ENCODE measurements around the gene SLC12A5.

The SLC12A5 gene

DNA sequence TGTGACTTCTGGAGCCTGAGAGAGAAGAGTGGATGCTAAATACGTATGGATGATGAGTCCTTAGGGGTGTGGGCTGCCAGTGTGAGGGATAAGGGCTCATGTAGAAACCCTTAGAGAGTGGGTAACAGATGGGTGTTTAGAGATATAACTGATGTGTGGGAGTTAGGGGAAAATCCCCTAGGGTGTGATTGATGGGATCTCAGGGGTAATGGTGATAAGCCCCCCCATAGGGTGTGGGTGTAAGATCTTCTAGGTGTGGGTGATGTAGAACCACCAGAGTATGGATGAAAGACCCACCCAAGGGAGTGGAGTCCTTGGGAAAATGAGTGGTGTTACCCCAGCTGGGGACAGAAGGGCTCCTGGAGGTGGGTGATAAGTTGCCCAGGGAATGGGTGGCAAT is 26.3 kb downstream of the SLC12A5 start:
- DNase-seq (ENCODE audit: low spot score) = no peak

DNA sequence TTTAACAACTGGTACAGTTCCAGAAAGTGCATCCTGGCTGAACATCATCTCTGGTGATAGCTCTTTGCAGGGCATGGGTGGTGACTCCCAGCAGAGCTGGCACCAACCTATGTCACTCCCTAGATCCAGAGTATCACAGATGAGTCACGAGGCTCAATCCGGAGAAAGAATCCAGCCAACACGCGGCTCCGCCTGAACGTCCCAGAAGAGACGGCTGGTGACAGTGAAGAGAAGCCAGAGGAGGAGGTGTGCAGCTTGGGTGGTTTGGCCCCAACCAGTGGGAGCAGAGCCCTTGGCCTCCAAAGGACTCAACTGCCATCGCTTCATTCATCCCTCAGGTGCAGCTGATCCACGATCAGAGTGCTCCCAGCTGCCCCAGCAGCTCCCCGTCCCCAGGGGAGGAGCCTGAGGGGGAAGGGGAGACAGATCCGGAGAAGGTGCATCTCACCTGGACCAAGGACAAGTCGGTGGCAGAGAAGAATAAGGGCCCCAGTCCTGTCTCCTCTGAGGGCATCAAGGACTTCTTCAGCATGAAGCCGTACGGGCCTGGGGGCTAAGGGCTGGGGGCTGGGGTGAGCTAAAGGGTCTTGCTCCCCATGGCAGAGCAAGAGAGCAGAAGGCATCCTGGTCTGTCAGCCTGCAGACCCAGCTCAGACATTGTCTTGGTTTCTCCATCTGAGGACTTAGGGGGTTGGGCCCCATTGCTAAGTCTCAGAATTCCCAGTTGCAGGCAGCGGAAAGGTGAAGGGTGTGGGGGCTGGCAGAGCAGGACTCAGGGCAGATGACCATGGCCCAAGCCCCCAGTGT is 27.2 kb downstream of the SLC12A5 start:
- DNase-seq (ENCODE audit: low spot score) = no peak

DNA sequence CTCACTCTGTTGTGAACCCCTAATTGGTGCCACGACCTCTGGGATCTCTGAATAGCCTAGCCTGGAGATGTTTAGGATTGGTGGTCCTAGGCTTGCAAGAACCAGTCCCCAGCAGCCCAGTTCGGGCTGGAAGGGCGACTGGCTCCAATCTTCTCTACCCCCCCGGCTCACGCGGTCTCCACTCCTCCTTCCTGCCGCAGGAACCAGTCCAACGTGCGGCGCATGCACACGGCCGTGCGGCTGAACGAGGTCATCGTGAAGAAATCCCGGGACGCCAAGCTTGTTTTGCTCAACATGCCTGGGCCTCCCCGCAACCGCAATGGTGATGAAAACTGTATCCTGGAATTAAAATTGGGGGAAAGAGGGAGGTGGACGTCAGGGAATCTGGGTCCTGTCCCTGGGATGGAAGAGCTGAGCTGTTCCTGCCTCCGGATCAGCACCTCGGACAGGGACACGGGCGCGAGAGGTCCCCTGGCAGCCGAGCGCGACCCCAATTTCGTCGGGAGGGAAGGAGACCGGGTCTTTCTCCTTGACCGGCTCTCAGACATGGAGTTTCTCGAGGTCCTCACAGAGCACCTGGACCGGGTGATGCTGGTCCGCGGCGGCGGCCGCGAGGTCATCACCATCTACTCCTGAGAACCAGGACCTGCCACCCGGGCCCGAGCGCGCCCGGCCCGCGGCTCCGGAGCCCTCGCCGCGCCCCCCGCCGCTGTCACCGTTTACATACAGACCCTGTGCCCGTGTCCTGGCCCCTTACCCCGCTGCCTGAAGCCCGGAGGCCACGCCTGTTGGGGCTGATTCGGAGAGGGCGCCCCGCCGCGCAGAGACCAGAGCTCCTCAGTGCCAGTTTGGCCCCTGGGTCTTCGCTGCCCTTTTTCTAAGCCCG is 28.2 kb downstream of the SLC12A5 start:
- peak; percentile 10 for DNase-seq (ENCODE audit: low spot score)

DNA sequence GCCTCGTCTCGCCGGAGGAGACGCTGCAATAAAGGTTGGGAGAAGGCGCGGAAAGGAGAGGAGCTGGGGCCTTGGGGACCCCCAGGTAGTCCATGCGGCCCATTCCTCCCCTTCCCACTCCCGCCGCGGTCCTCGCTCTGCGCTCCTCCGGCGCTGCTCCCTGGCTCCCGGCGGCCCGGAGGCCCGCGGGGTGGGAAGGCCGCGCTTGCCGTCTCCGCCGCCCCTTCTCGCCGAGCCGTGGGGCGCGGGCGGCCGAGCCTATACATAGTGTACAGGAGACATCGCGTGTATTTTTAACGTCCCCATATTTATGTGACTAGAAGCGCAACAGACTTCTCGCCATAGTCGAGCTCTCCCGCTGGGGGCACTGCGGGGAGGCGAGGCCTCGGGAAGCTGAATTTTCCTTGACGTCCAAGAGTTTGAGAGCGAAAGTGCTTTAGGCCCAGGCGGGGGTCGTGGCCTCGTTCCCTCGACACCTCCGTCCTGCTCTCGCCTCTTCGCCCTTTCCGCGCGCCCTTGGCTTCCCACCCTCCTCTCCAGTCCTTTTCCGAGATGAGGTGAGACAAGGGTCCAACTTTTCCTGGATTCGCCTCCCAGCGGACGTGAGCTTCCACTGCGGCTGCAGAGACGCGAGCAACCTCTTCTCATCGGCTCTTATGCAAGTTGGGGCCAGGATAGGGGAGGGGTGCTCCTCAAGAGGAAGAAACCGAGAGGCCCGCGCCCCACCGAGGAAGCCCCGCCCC is 29.0 kb downstream of the SLC12A5 start:
- peak; percentile 4 for DNase-seq (ENCODE audit: low spot score)

DNA sequence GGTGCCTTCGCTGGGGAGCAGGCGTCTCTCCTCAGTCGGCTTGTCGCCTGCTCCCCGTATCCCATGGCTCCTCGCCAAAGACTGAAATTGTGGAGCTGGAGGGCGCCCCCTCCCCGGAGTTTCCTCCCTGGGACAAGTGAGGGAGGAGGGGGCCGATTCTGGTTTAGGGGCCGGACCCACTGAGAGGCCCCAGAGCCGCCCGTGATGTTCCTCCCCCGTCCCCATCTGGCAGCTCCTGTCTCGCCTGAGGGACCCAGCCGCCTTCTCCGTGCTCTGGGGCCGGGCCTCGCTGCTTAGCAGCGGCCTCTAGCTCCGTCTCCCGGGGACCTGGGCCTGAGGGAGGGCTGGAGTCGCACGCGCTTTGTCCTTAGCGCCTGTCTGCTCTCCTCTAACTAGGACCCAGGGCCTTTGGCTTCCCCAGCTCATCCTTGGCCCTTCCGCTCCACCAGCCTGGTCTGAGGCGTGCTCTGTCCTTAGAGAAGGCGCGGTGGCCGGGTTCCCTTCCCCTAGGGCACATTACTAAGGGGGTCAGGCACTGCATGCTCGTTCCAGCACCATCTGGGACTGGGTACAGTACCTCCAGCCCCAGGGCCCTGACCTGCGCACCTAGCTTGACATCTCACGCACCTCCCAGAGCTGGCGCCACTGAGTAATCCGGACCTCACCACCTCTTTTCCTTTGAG is 29.7 kb downstream of the SLC12A5 start:
- no peak for DNase-seq (ENCODE audit: low spot score)

DNA sequence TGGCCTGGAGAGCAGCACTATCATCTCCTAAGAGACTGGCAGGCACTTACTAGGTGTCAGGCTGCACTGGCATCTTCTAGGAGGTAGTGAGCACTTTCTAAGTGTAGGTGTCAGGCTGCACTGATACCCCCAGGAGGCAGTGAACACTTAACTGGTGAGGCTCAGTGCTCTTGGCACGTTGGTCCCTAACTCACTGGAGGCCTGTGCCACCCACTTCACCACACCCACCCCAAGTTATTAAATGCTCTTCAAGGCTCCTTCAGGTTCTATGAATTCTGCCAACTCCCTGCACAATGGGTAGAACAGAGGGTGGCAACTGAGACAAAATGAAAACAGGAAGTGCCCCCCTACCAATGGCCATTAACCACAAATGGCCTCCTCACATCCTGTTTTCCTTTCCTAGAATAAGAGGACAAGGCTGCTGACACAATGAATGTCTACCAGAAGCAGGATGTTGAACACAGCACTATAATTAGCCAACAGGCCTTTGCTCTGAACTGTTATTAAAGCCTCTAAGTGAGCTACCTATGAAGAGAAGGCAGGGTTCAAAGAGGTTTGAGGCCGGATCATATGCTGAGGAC is 31.4 kb downstream of the SLC12A5 start:
- DNase-seq (ENCODE audit: low spot score) = peak; percentile 4

DNA sequence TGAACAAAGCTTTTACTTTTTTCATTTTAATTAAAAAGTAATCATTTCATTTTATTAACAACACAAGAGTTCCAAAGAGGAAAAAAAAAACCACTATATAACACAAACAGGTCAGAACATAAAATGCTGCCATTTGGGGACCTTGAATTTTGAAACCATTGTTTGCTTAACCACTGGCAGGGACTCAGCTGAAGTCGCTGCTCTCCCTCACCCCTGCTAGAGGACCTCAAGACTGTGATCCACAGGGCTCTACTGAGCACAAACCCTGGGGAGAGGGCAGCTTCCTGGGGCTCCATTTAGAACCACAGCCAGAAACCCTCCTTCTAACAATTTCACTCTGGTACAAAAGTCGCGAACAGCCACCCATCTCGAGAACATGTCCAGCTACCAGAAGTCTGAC is 32.0 kb downstream of the SLC12A5 start:
- no peak for DNase-seq (ENCODE audit: low spot score)

DNA sequence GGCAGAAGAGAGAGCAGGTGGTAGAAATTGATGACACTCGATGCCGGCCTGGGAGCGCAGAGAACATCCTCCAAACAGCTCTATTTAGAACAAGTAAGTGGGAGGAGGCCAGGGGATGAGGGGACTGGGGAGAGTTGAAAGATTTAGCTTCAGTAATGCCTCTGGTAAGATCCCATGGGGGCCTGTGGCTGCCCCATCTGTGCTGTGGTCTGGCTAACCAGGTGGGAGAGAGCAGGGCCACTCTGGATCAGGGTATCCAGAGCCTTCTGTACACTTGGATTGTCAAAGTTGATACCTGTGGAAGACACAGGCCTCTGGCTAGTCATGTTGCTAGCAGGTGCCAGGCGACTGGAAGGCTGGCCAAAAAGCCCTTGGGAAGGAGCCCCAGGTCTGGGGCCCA is 33.1 kb downstream of the SLC12A5 start:
- DNase-seq (ENCODE audit: low spot score) = no peak

DNA sequence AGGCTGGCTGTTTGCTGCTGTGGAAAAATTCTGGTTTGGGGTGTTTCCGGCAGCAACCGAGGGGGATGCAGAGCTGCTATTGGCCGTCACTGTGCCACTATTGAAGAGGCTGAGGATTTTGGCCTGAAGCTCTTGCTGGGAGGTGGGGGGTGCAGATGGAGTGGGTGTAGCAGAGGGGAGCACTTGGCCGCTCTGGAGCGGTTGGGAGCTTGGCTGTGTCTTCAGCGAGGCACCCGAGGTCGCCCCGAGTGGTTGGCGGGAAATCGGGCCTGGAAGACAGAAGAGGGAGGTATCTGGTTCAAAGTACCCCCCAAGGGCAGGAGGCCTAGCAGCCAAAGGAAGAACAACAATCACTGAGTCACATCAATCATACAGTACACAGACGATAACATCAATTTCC is 33.6 kb downstream of the SLC12A5 start:
- no peak for DNase-seq (ENCODE audit: low spot score)

DNA sequence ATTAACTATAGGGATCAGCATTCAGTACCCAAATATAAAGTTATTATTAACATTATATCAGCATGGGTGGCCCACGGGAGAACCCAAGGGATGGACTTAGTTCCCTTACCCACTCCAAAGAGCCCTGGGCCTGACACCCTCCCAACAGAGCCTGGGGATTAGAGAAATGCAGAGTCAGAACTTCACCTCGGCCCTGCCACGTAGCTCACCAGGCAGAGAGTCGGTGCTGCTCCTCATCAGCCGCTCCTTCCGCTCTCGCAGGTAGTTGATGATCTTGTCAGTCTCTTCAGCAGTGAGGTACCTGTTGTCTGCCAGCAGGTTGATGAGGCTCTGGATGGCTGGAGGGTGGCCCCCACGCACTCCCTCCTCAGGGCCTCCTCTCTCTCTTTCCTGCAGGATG is 34.1 kb downstream of the SLC12A5 start:
- DNase-seq (ENCODE audit: low spot score) = no peak

DNA sequence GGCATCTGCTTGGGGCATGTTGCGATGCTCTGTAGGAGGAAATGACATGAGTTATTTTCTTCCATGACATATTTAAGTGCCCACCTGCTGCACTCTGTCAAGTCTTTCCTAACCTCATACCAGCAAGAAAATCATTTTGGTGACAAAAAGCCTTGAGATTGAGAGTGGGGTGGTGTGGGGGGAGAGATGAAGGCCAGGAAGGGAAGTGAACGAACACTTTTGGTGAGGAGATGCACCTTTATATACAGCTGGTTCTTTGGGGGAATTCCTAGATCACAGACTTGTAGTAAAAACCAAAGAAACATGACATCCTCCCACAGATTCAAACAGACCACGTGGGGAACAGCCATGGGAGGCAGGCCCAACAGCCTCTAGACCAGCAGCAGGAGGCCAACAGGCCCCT is 34.6 kb downstream of the SLC12A5 start:
- no peak for DNase-seq (ENCODE audit: low spot score)

DNA sequence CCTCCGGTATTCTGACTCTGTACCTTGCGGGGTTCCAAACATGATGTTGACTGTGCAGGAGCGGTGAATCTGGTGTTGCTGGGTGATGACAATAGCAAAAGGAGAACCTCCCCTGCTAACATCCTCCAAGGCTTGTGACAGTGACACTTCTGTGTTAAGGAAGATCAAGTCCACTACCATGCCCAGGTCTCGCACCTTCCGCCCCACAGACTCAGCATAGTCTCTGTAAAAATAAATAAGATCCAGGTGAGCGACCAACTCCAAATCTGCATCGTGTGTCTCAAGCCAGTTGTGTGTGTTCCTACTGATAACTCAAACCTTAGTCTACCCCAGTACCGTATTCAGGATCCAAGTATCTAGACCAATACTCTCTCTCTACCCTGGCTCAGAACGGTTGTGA is 36.0 kb downstream of the SLC12A5 start:
- DNase-seq (ENCODE audit: low spot score) = no peak

DNA sequence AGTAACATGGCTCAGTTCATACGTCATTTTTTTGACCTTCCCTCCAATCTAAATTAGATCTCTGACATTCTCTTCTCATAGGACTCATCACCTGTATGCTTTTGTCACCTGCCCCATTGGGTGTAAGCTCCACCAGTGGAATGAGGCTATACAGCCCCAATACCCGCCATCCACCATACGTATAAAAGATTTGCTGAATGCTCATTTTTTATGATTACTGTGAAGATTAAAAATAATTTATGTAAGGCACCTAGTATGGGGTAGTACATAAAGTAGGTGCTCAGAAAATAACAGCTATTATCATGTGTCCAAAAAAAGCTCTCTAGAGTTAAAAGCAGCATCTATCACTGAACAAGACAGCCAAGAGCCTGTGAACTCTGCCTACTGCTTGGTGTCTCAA is 36.7 kb downstream of the SLC12A5 start:
- DNase-seq (ENCODE audit: low spot score) = no peak

DNA sequence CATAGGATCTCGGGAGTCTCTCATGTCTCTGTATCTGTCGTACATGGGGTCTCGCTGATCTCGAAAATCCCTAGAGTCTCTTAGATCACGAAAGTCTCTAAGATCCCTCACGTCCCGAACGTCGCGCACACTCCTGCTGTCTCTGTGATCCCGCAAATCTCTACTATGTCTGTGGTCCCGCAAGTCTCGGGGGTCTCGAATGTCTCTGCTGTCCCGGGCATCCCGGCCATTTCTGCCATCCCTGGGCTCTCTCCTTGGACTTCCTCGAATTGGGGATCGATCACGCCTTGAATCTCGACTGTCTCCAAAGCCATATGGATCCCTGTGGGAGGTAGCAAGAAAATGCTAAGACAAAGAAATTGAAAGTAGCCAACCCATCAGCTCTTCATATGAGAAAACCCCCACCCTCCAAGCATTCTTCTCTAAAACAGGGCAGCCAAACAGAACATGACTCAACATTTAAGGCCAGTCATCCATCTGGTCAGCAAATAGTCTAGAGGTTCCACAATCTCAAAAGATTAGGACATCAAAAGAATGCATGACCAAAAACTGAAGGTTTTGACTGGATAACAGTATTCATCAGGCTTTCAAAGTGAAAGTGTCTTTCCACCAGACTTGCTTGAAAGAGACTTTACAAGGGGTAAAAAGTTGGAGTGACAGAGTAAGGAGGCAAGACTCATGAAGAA is 41.3 kb downstream of the SLC12A5 start:
- peak; percentile 84 for DNase-seq (ENCODE audit: low spot score)

DNA sequence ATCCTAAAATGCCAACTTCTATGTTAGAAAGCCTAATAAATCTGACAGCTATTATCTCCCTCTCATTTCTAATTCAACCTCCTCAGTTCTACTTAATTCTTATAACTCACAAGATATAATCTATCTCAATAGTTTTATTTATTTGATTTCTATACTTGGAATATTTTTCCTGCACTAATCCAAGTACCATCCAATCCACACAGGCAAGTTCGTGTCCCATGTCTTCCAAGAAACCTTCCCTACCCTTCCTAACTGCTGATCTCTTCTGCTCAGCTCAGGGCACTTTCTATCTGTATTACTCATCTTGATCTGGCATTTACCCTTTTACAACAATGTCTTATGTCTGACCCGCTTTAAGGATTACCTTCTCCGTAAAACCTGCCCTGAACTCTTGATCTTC is 42.6 kb downstream of the SLC12A5 start:
- DNase-seq (ENCODE audit: low spot score) = no peak

DNA sequence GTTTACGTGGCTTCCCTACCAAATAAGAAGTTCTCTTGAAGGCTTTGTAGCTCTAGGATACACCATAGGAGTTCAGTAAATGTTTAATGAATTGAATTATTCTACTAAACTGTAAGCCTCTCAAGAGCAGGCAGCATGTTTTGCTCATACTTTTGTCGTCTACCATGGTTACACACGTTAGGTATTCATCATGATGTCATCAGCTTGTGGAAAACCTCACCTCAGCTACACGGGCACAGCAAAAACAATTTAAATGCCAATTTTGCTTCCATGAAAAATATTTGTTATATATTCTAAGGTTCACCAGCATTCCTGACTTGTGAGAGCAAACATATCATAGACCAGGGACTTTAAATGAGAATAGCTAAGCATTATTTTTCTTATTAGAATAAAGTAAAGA is 44.0 kb downstream of the SLC12A5 start:
- DNase-seq (ENCODE audit: low spot score) = no peak

DNA sequence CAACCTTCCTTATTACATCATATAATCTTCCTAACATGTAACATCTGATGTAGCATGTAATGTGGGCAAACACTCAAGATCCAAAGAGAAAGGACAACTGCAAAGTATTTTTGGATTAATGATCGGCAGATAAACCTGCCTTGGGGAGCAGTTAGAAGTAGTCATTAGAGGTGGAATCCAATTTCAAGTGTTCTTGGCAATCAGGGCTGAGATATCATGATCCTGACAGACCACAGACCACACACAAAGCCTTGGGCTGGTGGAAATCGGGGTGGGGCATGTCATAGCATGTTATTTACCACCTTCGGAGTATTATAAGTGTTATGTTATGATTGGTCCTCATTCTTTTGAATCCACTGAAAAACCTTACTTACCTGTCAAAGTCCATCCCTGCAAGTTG is 44.4 kb downstream of the SLC12A5 start:
- no peak for DNase-seq (ENCODE audit: low spot score)

DNA sequence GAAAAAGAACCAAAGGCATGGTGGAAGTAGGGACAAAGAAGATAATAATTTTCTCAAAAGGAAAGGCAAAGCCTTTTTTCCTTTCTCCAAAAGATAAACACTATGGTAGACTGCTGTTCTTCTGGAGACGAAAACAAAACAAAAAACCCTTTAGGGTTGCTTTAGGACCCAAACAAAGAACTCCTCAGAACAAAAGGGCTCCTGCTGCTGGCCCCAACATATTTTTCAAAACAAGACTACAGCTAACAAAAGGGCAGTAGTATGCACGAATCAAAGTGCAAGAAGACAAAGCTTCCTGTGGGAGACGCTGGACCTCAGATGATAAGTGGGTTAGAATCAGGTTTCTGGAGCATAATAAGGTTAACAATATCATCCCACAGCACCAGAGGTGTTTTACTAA is 45.0 kb downstream of the SLC12A5 start:
- no peak for DNase-seq (ENCODE audit: low spot score)

DNA sequence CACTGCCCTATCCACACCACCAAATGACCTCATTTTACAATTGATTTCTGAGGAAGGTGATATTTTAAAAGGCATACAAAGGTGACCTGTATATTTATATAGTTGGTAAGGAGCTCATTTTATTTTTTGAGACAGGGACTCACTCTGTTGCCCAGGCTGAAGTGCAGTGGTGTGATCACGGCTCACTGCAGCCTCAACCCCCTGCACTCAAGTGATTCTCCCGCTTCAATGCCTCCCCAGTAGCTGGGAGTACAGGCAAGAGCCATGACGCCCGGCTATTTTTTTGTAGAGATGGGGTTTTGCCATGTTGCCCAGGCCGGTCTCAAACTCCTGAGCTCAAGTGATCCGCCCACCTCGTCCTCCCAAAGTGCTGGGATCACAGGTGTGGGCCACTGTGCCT is 47.8 kb downstream of the SLC12A5 start:
- DNase-seq (ENCODE audit: low spot score) = no peak

DNA sequence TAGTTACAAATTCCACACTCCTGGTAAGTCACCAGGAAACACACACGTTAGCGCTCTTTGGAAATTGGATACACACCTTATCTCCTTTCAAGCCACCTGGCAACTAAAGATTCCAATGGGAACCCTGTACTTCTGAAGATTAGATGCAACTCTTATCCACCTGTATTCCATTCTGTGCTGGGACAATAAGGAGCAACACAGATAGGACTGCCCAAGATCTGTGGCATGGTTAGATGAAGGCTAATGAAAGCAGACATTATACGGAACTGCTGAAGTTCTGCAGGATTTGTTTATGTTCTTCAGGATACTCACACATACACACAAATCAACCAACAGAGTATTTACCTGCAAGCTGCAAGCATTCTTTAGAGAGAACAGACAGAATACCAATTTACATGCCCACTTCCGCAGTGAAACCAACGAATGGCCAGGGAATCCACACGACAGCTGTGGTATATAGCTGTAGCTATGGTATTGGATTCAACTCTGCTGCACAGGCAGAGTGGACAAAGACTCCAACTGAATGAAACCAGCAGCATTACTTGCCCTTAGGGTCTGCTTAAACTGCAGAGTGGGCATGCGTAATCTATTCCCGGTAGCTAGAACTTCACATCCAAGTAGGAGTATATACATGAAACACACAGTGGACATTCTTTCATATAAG is 48.8 kb downstream of the SLC12A5 start:
- DNase-seq (ENCODE audit: low spot score) = no peak

DNA sequence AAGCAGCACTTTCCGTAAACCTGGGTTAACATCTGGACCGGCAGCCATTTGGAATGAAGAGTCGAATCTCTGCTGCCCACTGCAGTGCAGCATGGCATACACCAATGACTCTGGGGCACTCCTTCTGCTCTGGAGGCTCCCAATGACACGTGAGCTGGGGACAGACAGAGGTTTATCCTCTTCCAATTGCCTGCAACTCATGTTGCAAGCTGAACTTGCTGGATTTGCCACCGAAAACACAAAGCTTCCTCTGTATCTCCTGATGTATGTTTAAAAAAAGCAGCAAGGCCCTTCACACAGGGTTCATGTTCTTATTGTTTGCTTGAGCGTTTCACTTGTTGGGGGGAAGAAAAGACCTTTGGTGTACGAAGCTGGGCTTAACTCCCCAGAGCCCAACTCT is 49.9 kb downstream of the SLC12A5 start:
- DNase-seq (ENCODE audit: low spot score) = no peak

All from kidney tubule cell (primary cell).